GM18907 (cell line): Measurements from ENCODE around the gene SCYGR4.

ENCODE experiments used
- ATAC-seq: cut with Tn5 transposase; IDR thresholded peaks from one replicate; pipeline ENCODE4 v1.9.1; 2021; ENCODE audit warnings: mild to moderate bottlenecking, moderate library complexity; ENCODE audit not compliant: unreplicated experiment

The SCYGR4 gene

DNA sequence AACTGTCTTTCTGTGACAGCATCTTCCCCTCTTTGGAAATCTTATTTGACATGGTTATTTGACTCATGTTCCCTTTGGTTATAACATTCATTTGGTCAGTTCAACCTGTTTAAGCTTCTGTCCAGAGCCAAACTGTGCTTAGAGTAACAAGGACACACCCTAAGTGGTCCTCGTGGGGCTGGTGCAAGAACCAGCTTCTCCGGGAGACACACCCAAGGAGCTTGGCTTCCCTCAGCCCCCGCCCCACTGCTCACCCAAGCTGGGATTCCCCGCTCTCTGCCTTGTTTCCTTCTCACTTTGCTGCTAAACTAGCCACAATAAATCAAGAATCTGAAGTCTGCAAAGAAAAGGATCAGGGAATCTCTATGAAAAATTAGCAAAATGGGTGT lies 4.0 kb upstream of the SCYGR4 start:
- no peak for ATAC-seq

DNA sequence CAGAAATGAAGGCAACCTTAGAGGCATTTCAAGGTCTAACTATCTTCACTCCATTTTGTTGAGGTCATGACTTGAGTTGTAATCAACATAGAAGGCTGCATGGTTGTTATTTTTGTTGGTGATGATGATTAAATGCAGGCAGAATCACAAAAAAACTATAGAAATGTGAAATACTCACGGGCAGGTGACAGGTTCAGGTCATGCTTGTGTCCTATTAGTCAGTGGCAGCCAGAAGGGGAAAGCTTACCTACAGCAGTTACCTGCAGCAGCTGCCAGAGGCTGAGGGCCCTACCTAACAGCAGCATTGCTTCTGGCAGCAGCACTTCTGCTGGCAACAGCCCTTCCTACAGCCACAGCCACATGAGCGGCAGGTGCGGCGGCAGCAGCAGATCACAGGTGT lies 3.1 kb upstream of the SCYGR4 start:
- ATAC-seq = no peak

DNA sequence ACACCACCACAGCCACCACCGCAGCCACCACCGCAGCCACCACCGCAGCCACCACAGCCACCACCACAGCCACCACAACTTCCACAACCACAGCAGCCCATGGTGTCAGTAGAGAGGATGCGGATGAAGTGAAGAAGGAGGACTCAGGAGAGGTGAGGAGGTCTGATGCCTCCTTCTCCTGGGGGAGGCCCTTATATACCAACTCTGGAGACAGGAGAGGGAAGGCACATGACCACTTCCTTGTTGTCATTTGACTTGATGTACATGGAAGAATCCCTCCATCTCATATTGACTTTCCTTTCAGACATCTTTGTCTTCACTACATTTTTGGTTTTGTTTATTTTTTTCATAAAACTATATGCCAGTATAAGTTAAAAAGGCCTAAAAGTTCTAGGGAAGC lies 2.6 kb upstream of the SCYGR4 start, which contains the start of gene SCYGR3:
Gene SCYGR3, minus strand, starts transcription at position 101 of the 400 bp plus-strand sequence. Its CDS starts 0 bp downstream, at position 101.
- no peak for ATAC-seq

DNA sequence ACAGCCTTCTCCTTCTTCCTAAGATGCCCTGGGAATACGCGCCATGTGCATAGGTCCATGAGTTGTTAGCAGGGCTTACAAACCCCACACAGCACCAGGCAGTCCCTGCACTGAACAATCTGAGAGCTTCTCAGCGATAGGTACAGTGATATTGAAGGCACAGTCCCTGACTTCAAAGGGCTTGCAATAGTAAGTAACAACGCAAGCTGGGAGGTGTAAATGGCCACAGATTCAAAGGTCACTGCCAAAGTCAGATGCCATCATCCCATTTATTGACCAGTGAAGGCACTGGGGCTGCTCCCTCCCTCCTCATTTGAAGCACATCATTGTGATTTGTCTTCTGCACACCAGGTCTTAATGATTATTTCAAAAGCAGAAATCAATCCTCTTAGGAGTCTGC lies 2.1 kb upstream of the SCYGR4 start:
- ATAC-seq = no peak

DNA sequence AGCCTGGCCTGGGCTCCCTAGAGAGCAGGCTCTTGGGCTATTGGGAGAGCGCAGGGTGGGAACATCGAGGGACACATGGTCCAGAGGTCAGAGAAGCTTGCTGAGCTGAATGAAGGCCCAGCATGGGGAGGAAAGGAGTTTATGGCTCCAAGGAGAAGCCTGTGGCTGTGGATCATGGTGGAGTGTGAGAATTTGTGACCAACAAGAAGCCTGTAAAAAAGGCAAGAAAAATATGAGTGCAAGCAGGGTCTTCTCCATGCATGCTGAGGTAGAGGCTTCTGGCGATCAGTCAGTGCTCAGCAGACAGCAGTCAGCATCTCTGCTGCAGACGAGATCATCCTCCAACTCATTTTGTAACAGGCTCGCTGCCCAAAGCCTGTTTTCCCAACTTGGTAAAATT lies 1.4 kb upstream of the SCYGR4 start:
- ATAC-seq = no peak

DNA sequence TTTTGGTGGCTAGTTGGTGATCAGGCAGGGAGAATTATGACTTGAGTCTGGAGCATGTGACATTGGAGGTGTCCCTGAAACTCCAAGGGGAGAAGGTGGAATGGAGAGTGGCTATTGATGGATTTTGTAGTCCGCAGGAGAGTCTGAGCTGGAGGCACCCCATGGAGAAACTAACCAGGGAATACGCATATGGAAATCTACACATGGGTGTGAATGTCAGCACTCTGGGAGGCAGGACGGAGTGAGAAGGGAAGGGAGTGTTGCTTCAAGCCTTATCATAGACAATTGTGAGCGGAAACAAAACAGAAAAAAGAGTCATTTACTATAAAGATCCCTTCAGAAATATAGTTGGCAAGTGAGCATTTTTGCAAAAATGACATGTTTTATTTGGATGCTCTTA lies 667 bp upstream of the SCYGR4 start:
- no peak for ATAC-seq

- ATAC-seq = no peak
Observed at GRCh38 chr2:227623226-227623625, 5.9 kb downstream of the SCYGR4 start.

- no peak for ATAC-seq
Observed at GRCh38 chr2:227625420-227625819, 8.1 kb downstream of the SCYGR4 start.

- ATAC-seq = no peak
Observed at GRCh38 chr2:227626580-227627151, 9.4 kb downstream of the SCYGR4 start.

GRCh38 chr2:227627769-227628168 lies 10.5 kb downstream of the SCYGR4 start:
- peak; percentile 99 for ATAC-seq

GRCh38 chr2:227629435-227629834 lies 12.1 kb downstream of the SCYGR4 start:
- no peak for ATAC-seq

- ATAC-seq = no peak
Observed at GRCh38 chr2:227630322-227630721, 13.0 kb downstream of the SCYGR4 start.

DNA sequence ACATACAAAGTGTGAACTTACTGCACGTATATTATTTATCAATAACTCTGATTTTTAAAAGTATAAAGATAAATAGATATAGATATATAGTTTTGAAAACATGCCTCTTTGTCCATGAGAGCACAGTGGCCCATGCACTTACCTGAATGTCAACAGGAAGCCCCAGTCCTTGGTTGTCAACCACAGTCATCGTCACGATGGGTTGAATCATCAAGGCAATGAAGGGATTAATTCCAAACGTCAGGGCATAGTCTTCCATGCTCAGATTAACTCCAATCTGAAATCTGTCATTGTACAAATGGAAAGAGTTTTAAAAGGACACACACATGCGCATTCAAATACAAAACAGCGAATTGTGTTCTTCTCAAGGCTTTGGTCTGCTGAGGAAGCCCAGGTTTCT lies 15.5 kb downstream of the SCYGR4 start:
- no peak for ATAC-seq

DNA sequence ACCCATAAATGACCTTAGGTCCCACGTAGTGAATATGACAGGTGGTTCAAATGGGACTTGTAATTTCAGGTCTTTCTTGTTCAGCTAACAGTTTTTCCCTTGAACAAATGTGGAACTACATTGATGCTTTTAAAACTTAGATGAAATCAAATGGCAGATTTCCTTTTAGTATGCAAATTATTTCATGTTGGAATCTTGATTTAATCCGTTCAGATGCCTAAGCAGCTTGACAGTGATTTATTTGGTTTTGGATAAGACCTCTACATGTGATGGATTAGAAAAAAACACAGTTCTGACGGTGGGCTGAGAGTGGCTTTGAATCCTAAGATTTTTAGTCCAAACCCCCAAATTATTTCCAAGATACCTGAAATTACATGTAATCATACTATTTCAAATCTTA lies 16.9 kb downstream of the SCYGR4 start:
- no peak for ATAC-seq

DNA sequence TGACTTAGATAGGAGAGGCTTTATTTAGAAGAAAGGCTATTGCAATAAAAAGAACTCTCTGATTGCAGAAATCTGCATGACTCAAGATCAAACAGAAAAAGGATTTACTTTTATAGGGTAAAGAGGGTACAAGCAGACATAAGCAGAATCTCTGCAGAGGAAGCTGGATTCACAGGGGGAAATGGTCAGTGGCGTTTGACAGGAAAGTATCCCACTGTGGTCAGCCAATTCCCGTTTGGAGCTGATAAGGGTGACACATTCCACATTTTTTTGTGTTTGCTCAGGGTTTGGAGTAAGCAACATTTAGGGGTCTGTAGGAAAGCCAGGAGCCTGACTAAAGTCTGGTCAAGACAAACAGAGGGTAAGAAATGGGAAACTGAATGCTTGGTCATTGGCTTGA lies 25.4 kb downstream of the SCYGR4 start:
- no peak for ATAC-seq

DNA sequence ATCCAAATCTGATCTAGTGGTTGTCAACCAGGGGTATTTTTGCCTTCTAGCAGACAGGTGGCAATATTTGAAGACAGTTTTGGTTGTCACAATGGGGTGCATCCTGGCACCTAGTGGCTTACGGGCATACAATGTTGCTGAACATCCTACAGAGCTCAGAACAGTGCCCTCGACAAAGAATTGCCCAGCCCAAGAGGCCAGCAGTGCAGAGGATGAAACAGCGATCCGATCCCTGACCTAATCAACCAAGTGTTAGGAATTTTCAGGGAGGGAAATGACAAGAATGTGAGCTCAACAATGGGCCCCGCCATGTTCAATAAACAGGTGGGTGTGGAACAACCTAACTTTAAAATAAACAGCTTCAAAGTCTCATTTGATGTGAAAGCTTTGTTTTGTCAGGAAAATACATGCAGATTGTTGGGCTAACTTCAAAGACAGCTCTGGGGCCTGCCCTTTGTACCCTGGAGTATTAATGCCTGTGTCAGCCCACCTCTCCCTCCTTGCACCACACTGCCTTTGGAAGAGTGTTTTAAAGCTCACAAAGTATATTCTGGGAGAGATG lies 26.8 kb downstream of the SCYGR4 start:
- ATAC-seq = no peak

DNA sequence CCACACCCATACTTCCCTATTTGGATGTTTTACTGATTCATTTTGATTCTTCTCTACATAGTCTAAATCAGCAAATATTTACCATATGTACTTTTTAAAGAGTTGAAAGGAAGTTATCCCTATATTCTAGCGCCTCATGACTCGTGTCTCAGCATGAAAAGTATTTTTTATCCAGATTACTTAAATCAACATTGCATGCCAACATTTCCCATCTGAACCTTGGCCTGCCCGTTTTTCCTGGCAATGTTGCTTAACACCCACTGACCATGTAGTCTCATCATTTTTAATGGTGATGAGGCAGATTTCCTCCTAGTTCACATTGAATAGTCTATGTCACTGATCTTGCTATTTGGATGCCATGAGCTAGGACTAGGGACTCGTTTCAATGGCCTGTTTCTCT lies 36.1 kb downstream of the SCYGR4 start:
- ATAC-seq = no peak

DNA sequence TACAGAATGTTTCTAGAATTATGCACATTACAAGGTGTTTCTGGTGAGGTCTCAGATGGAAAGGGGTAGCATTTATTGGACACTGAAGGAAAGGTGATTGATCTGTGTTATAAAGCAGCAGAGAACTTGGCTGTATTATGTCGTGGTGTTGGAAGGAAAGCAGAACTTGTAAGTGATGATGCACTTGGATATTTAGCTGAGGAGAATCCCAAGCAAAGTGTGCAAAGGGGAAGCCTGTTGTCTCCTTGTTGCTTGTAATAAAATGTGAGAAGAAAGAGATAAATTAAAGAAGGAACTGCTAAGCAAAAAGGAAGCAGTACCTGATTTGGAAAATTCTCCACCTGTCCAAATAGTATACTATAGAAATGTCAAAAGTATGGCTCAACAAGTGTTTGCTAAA lies 37.1 kb downstream of the SCYGR4 start:
- no peak for ATAC-seq

DNA sequence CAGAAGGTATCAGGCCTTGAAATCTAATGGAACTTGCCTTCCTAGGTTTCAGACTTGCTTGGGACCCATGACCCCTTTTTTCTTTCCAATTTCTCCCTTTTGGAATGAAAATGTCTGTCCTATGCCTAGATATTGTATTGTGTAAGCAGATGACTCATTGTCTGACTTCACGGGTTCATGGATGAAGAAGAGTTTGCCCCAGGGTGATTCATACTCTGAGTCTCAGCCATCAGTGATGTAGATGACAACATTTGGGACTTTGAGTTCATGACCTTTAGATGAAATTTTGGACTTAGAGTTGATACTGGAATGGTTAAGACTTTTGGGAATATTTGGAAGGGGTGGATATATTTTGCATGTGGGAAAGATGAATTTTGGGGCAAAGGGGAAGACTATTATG lies 38.2 kb downstream of the SCYGR4 start:
- peak; percentile 42 for ATAC-seq

DNA sequence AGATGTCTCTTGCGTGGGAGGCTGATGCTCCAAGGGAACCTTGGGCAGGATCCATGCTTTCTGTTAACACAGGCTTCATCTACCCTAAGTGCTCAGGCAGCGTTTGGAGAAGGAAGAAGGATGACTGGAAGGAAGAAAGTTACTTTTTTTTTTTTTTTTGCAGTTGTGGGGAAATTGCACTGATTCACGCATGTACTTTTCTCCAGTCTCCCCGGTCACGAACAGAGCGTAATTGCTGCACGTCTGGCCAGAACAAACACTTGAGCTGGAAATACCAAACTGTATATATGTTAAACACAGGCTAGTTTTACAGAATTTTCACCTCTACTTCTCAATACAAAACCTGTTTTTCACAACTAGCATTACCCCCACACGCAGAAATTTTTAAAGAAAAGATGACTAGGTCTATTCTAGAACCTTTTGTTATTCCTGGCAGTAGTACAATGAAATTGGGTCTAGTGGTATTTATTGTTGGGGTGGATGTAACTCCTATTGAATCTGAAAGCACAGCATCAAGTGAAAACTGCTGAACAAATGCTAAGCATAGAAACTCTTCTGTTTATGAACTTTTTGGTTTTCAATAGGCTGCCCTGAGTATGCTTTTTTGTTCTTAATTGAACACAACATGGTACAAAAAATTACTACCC lies 40.0 kb downstream of the SCYGR4 start:
- no peak for ATAC-seq

- no peak for ATAC-seq
Observed at GRCh38 chr2:227661025-227661649, 43.8 kb downstream of the SCYGR4 start.

- ATAC-seq = no peak
Observed at GRCh38 chr2:227661827-227662226, 44.5 kb downstream of the SCYGR4 start.
